GM19324 (cell line): Measurements from ENCODE around the gene DENND1A.
"Not testable (repeated sequence)": the region's sequence is repeated elsewhere in the genome, so short reads cannot be mapped to it uniquely, and the experiment has no call there.

Experiments used
- ATAC-seq: cut with Tn5 transposase; IDR thresholded peaks from one replicate; pipeline ENCODE4 v1.9.1; 2021; ENCODE audit warnings: mild to moderate bottlenecking, moderate library complexity; ENCODE audit not compliant: unreplicated experiment, low FRiP score

The DENND1A gene

DNA sequence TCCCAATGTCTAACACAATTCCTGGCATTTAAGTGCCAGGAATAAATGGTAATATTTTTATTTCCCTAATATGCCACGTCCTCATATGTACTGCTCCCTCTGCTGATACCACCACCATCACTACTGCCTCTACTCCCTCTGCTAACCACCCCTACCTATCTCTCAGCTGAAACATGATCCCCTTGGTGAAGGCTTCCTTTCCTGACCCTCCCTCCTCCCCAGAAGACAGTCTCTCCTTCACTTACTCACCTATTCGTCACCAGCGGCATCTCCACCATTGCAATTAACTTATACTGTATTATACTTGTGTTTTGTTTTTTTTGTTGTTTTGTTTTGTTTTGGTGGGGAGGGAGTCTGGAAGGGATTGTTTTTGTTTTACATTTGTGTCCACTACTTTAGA lies 4.8 kb downstream of the DENND1A start:
- no peak for ATAC-seq

DNA sequence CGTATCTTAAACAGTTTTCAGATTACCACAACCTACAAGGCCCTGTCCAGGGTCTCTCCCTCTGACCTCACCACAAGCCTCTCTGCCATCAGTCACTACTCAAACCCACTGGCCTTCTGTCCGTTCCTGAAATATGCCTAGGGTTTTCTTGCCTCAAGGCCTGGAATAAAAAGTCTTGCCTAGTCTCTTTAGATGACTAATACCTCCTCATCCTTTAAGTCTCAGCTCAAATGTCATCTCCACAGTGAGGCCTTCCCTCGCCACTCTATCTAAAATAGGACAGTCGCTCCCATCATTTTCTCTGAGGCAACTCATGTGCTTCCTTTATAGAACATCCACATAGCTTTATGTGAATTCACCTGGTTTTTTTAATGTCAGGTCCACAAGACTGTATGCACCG lies 5.2 kb downstream of the DENND1A start:
- no peak for ATAC-seq

GRCh38 chr9:123923884-123924283 lies 6.0 kb downstream of the DENND1A start:
- ATAC-seq, result no peak

DNA sequence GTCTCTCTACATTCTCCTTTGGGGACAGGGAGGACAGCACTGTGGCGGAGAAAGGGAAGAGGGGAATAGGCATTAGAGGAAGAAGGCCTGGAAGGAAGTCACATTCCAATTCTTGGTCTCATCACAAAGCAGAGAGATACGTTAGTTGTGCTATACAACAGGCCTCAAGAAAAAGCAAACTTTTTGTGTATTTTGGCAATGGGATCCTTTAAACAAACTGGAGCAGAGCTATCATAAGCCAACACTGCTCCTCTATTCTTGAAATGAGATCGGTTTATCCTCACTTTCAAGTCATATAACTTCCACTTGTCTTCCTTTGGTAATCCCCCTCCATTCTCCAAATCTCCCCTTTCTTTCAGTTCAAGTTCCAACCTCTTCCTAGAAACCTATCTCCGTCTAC lies 6.5 kb downstream of the DENND1A start:
- no peak for ATAC-seq

DNA sequence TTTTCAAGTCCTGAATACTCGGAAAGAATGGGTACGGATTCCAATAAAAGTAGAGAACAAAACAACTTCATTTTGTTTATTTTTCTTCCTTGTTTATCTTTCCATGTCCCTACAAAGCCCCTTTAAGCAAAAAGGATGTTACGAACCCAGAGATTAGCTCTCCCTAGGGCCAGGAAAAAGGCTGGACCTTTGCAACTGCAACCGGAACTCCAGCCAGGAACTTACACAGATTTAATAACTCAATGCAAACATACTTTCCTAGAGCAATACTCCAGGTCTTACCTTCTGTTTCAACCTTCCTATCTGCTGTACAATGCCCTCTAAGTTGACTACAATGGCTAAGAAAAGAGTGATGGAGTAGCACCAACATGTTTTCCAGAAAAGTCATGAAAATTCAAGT lies 7.0 kb downstream of the DENND1A start:
- no peak for ATAC-seq

DNA sequence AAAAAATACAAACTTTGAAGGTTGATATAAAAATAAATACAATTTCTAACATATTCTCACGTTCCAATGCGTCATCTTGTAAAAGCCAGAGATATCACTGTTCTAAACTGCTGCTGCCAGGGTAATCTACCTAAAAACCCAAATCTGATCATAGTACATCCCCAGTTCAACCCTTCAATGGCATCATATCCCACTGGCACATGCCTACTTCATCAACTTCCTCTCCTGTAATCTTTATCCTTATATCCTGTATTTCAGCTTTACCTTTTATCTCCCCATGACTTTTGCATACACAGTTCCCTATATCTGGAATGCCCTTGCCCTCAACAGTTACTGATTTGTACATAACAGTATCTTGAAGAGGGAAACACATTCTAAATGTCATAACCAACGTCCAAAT lies 7.5 kb downstream of the DENND1A start:
- no peak for ATAC-seq

DNA sequence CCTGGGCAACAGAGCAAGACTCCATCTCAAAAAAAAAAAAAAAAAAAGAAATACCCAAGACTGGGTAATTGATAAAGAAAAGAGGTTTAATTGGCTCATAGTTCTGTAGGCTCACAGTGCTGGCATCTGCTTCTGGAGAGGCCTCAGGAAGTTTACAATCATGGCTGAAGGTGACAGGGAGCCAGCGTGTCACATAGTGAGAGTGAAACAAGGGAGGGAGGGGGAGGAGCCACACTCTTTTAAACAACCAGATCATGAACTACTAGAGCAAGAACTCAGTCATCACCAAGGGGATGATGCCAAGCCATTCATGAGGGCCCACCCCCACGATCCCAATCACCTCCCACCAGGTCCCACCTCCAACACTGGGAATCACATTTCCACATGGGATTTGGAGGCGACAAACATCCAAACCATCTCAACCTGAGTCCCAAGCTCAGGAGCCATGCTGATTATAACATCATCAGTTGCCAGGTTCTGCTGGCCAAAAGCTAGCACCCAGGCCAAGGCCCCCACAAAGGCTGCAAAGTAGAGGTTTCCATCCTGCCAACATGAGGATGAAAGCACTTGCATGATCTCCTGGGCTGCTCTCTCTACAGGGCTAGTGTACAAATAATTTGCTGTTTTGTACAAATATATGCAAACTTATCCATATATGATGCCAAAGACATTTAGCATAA lies 15.3 kb downstream of the DENND1A start:
- ATAC-seq, result no peak

DNA sequence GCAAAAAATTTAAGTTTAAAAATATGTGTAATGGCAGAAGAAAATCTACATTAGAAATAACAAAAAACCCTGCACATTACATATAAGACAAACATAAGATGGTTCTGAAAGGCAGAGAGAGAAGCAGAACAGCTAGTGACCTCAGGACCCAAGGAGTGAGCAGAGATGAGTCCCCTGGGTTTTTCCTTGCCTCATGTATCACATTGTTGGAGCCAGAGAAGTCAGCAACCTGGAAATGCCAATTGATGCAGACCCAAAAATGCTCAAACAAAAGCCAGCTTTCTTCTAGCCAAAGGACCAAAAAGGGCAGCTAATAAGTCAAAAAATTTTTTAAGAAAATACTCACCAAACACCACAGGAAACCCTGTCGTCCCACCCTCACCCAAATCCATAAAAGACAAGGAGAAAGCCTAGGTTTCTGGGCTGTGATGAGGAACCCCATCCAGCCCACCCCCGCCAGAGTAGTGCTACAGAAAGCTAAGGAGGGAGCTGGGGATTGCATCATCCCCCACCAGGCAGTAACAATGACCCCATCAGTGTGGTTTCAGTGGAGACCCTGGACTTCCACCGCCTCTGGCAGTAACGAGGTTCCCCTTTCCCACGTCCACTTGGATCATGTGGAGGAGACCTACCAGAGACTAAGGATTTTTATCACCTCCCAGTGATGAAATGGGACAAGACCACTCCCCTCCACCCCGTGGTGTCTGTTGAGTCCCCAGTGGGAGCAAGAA lies 17.6 kb downstream of the DENND1A start:
- ATAC-seq, result no peak

- ATAC-seq, result no peak
These were observed 18.9 kb downstream of the DENND1A start for GRCh38 chr9:123911024-123911423.

GRCh38 chr9:123909192-123909591 lies 20.7 kb downstream of the DENND1A start:
- not testable (repeated sequence) for ATAC-seq

DNA sequence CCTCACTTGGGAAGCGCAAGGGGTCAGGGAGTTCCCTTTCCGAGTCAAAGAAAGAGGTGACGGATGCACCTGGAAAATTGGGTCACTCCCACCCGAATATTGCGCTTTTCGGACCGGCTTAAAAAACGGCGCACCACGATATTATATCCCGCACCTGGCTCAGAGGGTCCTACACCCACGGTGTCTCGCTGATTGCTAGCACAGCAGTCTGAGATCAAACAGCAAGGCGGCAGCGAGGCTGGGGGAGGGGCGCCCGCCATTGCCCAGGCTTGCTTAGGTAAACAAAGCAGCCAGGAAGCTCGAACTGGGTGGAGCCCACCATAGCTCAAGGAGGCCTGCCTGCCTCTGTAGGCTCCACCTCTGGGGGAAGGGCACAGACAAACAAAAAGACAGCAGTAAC lies 26.4 kb downstream of the DENND1A start:
- ATAC-seq, result not testable (repeated sequence)

- ATAC-seq, result no peak
These were observed 35.1 kb downstream of the DENND1A start for GRCh38 chr9:123894822-123895221.

DNA sequence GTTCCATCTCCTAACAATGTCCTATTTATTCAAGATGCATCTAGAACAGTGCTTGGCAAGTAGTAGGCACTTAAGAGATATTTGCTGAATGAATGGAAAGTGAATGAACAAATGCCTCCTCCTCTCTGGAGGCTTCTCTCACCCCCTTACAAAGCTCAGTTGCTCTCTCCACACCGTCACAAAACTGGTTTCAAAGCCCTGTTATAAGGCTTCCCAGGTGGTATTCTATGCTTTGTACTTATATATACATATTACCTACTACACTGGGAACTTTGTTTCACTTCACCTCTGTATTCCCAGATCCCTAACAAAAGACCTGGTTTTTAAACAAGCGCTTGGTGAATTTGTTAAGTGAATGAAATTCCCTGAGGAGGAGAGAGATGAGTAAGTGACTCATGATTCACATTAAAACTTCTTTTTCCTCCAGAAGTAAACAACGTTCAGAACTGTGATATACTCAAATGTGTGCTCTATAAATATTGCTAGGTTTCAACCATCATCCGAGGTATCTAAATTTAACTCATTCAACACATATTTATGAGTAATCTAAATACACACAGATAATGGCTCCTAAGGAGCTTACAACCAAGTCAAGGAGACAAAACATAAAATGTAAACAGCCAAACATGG lies 36.0 kb downstream of the DENND1A start:
- ATAC-seq, result no peak

GRCh38 chr9:123893115-123893514 lies 36.8 kb downstream of the DENND1A start:
- no peak for ATAC-seq

DNA sequence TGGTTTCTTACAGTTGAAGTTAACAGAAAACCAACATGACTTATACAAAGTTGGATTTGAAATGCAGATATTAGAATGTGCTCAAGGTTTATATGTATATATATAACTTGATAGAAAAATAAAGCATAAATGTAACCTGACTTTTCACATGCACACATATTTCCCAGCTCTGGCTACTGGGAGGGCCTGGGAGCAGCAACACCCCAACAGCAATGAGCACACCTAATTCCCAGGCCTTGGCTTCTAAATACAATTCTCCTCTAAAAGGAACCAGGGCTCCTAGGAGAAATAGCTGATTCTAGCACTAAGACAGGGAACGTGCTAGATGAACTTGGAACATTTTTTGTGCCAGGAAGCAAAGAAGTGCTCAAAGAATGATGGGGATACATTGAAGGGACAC lies 42.1 kb downstream of the DENND1A start:
- no peak for ATAC-seq

GRCh38 chr9:123885834-123886233 lies 44.1 kb downstream of the DENND1A start:
- not testable (repeated sequence) for ATAC-seq

DNA sequence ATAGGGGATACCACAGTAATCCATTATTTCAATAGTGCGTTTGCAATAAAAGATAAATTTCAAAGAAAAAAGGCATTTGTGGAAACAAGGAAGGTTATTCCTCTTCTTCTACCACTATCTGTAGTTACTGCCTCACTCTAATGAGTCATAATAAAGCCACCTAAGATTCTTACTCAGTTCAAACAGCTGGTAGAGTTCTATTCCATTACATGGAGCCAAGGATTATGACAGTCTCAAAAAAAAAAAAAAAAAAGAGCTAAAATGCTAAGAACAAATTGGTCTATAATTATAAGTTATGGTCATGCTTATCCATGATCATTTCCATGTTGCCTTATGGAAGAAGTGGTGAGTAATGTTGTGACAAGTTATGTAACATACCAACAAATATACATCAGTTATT lies 46.3 kb downstream of the DENND1A start:
- ATAC-seq, result no peak

DNA sequence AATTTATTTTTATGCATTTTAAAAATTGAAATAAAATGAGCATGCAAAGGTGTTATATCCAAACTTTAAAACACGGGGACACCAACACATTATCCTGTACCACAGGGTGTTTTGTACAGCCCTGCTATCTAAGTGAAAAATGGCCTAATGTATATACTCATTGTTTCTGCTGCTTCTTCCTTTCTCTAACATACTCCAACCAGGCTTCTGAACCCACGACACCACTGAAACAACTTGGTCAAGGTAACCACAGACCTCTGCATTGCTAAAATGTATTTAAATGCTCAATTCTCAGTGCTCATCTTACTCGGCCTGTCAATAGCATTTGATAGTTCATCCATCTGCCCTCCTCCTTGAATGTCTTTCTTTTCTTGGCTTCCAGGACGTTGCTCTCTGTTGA lies 48.3 kb downstream of the DENND1A start:
- no peak for ATAC-seq

DNA sequence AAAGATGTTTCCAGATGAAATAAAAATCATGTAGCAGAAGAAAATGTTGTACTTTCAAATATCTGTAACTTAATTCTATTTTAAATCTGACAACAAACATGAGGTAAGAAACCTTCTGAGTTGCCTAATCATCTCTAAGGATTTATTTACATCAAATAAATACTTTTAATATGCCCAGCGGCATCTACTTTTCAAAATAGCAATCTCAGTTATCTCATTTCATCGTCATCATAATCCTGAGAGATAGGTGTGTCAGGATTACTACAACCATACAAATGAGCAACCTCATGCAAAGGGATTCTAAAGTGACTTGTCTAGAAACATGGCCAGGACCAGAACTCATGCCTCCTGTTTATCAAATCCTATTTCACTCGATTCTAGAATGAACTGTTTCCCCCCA lies 49.5 kb downstream of the DENND1A start:
- no peak for ATAC-seq

DNA sequence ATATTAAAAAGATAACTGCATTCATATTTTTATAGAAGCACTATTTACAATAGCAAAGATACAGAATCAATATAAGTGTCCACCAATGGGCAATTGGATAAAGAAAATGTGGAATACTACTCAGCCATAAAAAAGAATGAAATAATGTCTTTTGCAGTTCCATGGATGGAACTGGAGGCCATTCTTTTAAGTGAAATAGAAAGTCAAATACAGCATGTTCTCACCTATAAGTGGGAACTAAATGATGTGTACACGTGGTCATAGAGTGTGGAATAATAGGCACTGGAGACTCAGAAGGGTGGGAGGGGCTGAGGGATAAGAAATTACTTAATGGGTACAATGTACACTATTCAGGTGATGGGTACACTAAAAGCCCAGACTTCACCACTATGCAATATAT lies 53.2 kb downstream of the DENND1A start:
- ATAC-seq, result no peak

DNA sequence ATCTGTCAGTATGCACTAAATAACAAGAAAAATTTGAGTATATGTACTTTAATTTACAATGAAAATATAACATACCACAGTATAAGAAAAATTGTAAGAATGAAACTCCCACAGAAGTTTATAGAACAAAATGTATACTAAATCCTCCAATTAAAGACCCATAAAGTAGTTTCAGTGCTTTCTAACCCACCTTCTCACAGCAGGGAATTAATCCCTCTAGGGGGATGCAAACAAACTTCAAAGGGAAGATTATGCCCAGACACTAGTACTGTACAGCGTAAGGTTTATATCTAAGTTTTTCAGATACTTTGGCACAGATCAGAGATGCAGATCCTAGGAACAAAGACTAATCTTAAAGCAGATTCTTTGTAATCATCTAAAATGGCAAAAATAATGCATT lies 57.2 kb downstream of the DENND1A start:
- ATAC-seq, result no peak

DNA sequence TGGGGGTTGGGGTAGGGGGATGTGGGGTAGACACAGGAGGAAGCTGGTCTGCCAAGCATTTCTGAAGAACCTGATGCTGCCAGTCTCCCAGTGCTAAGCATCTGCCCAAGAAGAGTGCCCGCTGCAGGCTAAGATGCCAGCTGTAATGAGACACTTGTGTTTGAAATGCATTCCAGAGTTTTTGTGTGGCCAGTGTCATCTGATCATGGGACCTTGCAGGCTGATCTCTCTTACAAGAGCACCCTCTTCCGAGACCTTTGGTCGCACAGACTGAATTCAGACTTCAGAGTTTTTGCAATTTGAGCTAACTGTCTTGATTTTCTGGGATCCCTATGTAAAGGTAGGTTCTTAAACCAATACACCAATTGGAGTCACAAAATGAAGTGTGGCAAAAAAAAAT lies 58.1 kb downstream of the DENND1A start:
- no peak for ATAC-seq
